Right ventricle myocardium inferior (tissue), 1 donor: ENCODE data around the gene CSMD2. TPM values are rescaled to one million over a fixed set of nuclear protein-coding genes. Genes with fewer than 3 reads are reported as not detected.

ENCODE experiments used
- ATAC-seq: fragments of 200-7000 bp; cut with Tn5 transposase; one replicate; pipeline ENCODE4 v1.9.1; 2020; ENCODE audit warnings: mild to moderate bottlenecking, moderate library complexity
- DNase-seq: peaks from one replicate; pipeline ENCODE4 v3.0.0; 2021; ENCODE audit errors: missing footprints
- intact Hi-C: fragments of 100-400 bp; cut with DNase I; formaldehyde crosslinking; loops from one replicate; pipeline ENCODE4 v1.11.0; 2022
- total RNA-seq: library from RNA; stranded (reverse); fragmentation: NEBNext Ultra II Directional; extraction: Animal tissue kit (Norgen Biotek cat#: 25700); gene quantifications from one replicate; pipeline ENCODE4 v1.2.1, GENCODE V29; 2021
- donor health status: DM: no; HTN: yes; CAD: no; lungs with severe emphysema.

Gene CSMD2
- total RNA-seq, 1 donor from 2014 or later = 0.32 TPM

GRCh38 chr1:33561576-33561975, 603.5 kb downstream of the CSMD2 start:
- no peak for DNase-seq
- intact Hi-C loops = no loop called here

DNA sequence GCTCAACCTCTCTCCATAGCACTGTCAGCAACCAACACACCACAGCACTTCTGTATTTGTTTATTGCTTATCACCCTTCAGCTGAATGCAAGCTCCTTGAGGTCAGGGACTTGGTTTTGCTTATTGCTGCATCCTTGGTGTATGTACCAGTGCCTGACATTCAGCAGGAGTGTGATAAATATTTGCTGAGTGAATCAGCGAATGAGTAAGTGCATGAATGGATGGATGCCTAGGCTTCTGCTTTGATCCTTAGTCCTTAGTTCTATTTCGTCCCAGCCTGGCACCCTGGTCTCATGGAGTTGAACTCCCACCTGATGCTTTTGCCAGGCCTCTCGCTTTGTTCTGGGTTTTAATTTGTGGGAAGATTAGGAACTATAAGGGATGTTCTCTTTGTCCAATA, 604.4 kb downstream of the CSMD2 start:
- intact Hi-C loops = no loop called here
- ATAC-seq (no peak), DNase-seq (no peak)

More at GRCh38 chr1:33561576-33561975, 603.5 kb downstream of the CSMD2 start:
- no peak for ATAC-seq

DNA sequence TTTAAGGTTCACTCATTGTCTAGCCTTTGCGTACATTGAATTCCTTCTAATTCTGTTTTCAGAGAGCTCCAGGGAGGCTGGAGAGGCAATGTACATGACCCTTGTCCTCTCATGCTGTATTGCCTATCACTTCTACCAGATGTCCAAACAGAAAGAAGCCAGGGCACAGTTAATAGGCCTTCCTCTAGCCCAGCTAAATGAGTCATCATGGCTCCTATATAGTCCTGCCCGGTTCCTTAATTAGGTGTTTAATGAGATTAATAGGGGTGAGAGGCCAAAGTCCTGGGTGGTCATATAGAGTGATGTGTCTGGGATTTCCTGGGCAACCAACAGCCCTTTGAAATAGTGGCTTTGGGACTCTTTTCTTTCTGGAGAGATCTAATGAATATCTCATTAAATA, 616.3 kb downstream of the CSMD2 start:
- intact Hi-C loops = no loop called here
- ATAC-seq = no peak

GRCh38 chr1:33548319-33548718, 616.7 kb downstream of the CSMD2 start:
- no peak for ATAC-seq
- intact Hi-C loops = no loop called here
- DNase-seq = no peak

More for the DNA sequence above, 616.3 kb downstream of the CSMD2 start:
- no peak for DNase-seq

- no peak for DNase-seq
- intact Hi-C loops = no loop called here
- ATAC-seq = no peak
These were observed 617.5 kb downstream of the CSMD2 start for GRCh38 chr1:33547576-33547975.

- DNase-seq (no peak), ATAC-seq (no peak)
- intact Hi-C loops = no loop called here
These were observed 623.1 kb downstream of the CSMD2 start for GRCh38 chr1:33541966-33542365.

- intact Hi-C loops = no loop called here
- ATAC-seq (no peak), DNase-seq (no peak)
These were observed 627.1 kb downstream of the CSMD2 start for GRCh38 chr1:33537885-33538284.

GRCh38 chr1:33535334-33535733, 629.7 kb downstream of the CSMD2 start:
- ATAC-seq (no peak), DNase-seq (no peak)
- intact Hi-C loops = no loop called here

- ATAC-seq (no peak), DNase-seq (no peak)
- intact Hi-C loops = no loop called here
These were observed 632.1 kb downstream of the CSMD2 start for GRCh38 chr1:33532936-33533335.

- ATAC-seq (no peak), DNase-seq (no peak)
- intact Hi-C loops = no loop called here
These were observed 632.8 kb downstream of the CSMD2 start for GRCh38 chr1:33532250-33532649.

DNA sequence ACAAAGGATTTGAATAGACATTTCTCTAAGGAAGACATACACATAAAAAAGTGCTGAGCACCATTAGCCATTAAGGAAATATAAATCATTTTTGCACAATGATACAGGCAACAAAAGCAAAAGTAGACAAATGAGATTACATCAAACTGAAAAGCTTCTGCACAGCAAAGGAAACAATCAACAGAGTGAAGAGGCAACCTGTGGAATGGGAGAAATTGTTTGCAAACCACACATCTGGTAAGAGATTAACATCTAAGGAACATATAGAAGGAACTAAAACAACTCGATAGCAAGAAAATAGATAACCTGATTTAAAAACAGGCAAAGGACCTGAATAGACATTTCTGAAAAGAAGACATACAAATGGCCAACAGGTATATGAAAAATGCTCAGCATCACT, 635.1 kb downstream of the CSMD2 start:
- DNase-seq (no peak), ATAC-seq (no peak)
- intact Hi-C loops = no loop called here

DNA sequence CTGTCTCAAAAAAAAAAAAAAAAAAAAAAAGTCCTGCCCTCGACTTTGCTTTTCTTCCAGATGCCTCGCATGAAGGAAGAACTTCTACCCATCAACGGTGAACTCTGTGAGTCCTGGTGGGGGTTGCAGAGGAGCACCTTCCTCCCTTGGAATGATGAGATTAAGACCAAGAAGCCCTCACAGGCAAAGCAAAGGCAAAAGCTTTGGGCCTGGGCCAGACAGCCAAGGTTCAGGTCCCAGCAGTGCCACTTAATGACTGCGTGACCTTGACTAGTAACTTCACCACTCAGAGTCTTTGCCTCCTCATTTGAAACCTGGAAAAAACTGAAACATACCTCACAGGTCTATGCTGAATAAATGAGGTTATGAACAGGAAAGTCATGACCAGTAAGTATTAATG, 637.1 kb downstream of the CSMD2 start:
- ATAC-seq (no peak), DNase-seq (no peak)
- intact Hi-C loops = no loop called here

DNA sequence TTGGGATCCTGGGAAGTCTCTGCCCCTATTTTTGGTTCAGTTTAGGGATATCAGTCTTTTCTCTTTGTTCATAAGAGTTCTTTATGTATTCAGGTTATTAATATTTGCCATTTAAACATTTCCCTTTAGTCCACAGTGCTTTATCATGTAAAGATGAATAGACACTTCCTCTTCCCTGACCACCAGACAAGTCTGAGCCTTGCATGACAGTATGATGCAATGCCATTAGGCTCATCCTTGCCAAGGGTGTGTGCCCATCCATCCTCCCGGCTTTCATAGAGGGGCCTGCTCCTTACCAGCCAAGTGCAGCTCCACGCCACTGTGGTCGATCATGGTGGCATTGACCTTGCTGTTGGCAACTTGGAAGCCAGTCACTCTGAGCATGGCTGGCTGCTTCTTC, 640.4 kb downstream of the CSMD2 start:
- ATAC-seq = peak; percentile 13
- intact Hi-C loops = no loop called here

DNA sequence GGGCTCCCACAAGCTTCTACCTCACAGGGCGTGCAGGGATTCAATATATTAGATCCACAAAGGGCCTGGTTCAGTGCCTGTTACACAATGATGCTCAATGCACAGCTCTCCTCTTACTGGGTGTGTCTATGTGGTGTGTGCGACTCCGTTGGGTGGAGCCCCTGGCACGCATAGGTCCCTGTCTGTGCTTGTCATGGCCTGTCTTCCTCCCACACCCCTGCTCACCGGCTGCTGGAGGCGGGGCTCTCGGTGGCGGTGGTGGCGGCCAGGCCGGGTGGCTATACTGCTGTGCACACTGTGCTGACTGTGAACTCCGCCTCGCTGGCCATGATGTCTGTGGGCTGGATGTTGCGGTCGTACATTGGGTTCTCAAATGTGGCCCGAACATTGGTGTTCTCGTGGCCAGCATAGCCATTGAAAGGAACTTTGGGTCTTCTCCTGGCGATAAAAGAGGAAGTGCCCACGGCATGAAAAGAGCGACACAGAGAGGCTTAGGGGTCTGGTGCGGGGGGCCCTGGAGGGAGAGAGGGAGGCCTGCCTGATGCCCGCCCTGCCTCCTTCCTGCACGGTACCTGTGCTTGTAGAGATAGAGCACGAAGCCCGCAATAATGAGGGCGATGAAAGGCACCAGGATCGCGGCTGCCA, 645.7 kb downstream of the CSMD2 start:
- intact Hi-C loops = no loop called here
- ATAC-seq (no peak), DNase-seq (no peak)

More for the DNA sequence above, 640.4 kb downstream of the CSMD2 start:
- no peak for DNase-seq

DNA sequence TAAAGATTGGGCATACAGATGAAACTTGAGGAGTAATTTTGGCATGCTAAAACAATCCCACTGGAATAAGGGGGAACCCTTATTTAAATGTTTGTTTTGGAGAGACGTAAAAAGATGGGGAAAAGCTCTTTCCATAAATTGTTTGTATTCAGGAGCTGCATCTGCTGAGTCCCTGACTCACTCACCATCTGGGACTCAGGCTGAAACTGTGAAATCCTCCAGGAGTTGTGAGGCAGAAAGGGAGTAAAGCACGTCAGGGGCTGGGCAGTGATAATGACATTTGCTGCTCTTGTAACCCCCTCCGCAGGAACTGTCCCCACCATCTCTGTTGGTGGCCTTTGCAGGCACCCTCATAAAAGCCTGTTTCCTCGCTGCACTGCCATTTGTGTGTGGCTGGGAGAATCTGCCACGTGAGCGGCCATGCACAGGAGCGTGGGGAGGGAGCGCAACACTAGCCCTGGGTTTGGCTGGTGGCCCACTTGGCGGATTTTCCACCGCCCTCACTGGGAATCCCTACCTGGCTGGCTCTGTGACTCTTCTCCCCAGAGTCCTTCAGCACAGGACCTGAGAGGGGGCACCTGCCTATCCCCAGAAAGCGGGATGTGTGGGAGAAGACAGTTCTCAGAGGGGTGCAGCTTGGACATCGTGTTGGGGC, 647.3 kb downstream of the CSMD2 start:
- intact Hi-C loops = no loop called here
- ATAC-seq (peak; percentile 7), DNase-seq (no peak)

- intact Hi-C loops = no loop called here
- no peak for ATAC-seq
- no peak for DNase-seq
These were observed 648.0 kb downstream of the CSMD2 start for GRCh38 chr1:33516891-33517567.

GRCh38 chr1:33516428-33516827, 648.6 kb downstream of the CSMD2 start:
- DNase-seq (no peak), ATAC-seq (no peak)
- intact Hi-C loops = no loop called here

GRCh38 chr1:33515607-33516006, 649.4 kb downstream of the CSMD2 start:
- intact Hi-C loops = loop anchor here (2.0 kb wide), 1 partner anchor 59 kb away; no protein-coding TSS in a partner anchor
- DNase-seq (no peak), ATAC-seq (peak; percentile 76)

DNA sequence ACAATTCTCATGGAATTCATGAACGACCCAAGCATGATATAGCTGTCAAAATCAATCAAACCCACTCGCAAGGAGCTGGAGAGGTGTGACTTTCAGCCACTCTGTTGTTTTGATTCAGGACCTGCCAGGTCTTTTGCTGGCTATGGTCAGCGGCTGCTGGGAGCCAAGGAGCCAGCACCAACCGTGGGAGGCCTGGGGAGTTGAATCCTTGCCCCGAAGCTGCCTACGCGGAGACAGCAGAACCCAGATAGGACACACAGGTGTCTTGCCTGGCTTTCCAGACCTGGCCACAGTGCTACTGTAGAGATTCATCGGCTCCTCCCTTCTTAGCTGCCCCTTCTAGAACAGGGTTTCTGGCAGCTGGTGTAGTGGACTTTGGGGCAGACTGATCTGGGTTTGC, 649.9 kb downstream of the CSMD2 start:
- intact Hi-C loops = loop anchor here (2.0 kb wide), 1 partner anchor 60 kb away; no protein-coding TSS in a partner anchor
- no peak for ATAC-seq
- no peak for DNase-seq
